IPS DF 6.9 (cell line): Measurements from ENCODE around the gene PRRG4.

Experiments used
- DNase-seq: peaks from one replicate; pipeline ENCODE4 v3.0.0-alpha.2; 2013; ENCODE audit warnings: low read depth, low spot score
- H3K27ac ChIP-seq: one replicate; pipeline ENCODE4 v1.5.1; 2013; ENCODE audit warnings: low read length, control low read depth
- H3K27me3 ChIP-seq: 2 replicates; pipeline ENCODE4 v1.6.1; 2013; ENCODE audit warnings: mild to moderate bottlenecking, low read length; ENCODE audit not compliant: control insufficient read depth, insufficient read depth
- H3K36me3 ChIP-seq: 2 replicates; pipeline ENCODE4 v1.6.1; 2013; ENCODE audit warnings: low read length; ENCODE audit not compliant: control insufficient read depth, insufficient read depth
- H3K4me1 ChIP-seq: 2 replicates; pipeline ENCODE4 v1.6.1; 2013; ENCODE audit warnings: low read length; ENCODE audit not compliant: control insufficient read depth, insufficient read depth
- H3K4me3 ChIP-seq: 2 replicates; pipeline ENCODE4 v1.5.1; 2013; ENCODE audit warnings: mild to moderate bottlenecking, low read length
- H3K9me3 ChIP-seq: 2 replicates; pipeline ENCODE4 v1.6.1; 2013; ENCODE audit warnings: low read length, inconsistent platforms; ENCODE audit not compliant: control insufficient read depth, insufficient read depth
- WGBS: extraction: QIAGEN DNeasy Blood & Tissue Kit; methylation state at CpG from one replicate; pipeline ENCODE4 v1.1.7; 2013; ENCODE audit warnings: mixed read lengths, missing lambda C conversion rate; ENCODE audit not compliant: insufficient read length, insufficient coverage; 5-methylcytosine and 5-hydroxymethylcytosine counted together

The PRRG4 gene

DNA sequence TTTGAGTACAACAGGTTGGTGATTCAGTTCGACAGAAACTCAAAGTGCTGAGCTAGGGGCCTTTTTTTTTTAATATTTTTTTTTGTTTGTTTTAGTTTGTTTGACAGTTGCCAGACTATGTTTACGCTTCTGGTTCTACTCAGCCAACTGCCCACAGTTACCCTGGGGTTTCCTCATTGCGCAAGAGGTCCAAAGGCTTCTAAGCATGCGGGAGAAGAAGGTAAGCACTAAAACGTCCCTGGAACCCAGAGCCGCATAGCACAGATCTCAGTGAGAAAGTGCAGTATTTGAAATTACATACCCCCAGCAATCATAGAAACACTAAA lies 649 bp downstream of the PRRG4 start:
- H3K9me3 ChIP-seq = no peaks in the 10 kb centered on the region
- H3K36me3 ChIP-seq = no peaks in the 10 kb centered on the region
- no CpG with 5 or more reads among the region's 6 CpGs for WGBS
- no peaks in the 10 kb centered on the region for H3K27me3 ChIP-seq
- H3K4me1 ChIP-seq = no peaks in the 10 kb centered on the region
- no peak overlapping the region for H3K27ac ChIP-seq
- no peak for DNase-seq
- peak overlapping the region; percentile 48; the same call in 1 of the 2 replicates for H3K4me3 ChIP-seq

DNA sequence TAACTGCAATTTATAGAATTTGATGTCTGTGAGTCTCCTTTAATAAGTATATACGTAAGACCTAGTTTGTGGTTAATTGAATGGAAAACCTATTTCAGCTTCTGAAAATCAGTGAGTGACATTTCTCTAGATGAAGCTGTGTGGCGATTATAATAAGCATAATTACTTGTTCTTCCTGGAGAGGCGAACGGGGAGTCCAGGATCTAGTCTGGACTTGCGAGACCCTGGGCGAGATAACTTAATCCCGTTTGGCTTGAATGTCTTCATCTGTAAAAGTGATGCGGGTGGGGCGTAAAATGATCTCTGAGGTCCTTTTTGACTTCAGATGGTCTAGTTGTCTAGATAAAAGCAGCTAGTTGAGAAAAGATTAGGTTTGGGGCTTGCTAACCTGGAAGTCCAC lies 1.1 kb downstream of the PRRG4 start:
- Histone ChIP-seq H3K27ac (no peak overlapping the region), H3K9me3 (no peaks in the 10 kb centered on the region), H3K4me1 (no peaks in the 10 kb centered on the region), H3K27me3 (no peaks in the 10 kb centered on the region), H3K4me3 (no peak overlapping the region), H3K36me3 (no peaks in the 10 kb centered on the region)
- no peak for DNase-seq
- WGBS = no CpG with 5 or more reads among the region's 9 CpGs

DNA sequence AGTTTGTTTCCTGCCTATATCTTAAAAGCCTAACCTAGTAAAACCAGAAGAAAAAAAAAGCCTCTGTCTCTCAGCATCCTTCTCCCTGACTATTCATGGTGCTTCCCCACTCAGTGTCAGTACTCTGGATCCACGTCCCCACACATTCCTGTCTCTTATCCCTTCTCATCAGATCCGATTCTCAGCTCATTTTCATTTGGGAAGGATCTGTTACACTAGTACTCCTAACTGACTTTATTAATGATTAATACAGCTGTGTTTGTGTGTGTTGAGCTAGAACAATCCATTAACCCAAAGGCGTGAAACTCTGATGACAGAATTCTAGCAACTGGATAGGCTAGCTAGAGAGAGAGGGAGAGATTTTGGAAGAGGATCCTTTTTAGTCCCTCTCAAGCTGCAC lies 1.5 kb downstream of the PRRG4 start:
- H3K4me3 ChIP-seq = no peak overlapping the region
- DNase-seq = no peak
- no CpG with 5 or more reads among the region's 3 CpGs for WGBS
- H3K4me1 ChIP-seq = no peaks in the 10 kb centered on the region
- H3K9me3 ChIP-seq = no peaks in the 10 kb centered on the region
- H3K27ac ChIP-seq = no peak overlapping the region
- no peaks in the 10 kb centered on the region for H3K27me3 ChIP-seq
- no peaks in the 10 kb centered on the region for H3K36me3 ChIP-seq

DNA sequence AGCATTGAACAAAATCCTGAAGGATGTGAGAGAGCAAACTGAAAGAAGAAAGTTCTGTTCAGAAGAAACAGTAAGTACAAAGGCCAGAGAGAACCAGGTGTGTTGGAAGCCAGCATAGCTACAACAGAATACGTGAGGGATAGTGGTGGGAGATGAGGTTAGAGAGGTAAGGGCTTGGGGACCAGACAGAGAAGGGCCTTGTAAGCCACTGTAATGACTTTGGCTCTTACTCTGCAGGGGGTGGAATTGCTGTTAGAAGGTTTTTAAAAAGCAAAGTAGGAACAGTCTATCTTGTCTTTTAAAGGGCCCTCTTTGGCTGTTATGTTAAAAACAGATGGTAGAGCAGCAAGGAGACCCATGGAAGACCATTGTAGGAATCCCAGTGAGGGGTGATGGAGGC lies 4.2 kb downstream of the PRRG4 start:
- DNase-seq = no peak
- no peaks in the 10 kb centered on the region for H3K27me3 ChIP-seq
- no peaks in the 10 kb centered on the region for H3K36me3 ChIP-seq
- H3K9me3 ChIP-seq = no peaks in the 10 kb centered on the region
- WGBS = no CpG with 5 or more reads among the region's 1 CpG
- no peaks in the 10 kb centered on the region for H3K4me1 ChIP-seq
- H3K4me3 ChIP-seq = no peak overlapping the region
- no peak overlapping the region for H3K27ac ChIP-seq

DNA sequence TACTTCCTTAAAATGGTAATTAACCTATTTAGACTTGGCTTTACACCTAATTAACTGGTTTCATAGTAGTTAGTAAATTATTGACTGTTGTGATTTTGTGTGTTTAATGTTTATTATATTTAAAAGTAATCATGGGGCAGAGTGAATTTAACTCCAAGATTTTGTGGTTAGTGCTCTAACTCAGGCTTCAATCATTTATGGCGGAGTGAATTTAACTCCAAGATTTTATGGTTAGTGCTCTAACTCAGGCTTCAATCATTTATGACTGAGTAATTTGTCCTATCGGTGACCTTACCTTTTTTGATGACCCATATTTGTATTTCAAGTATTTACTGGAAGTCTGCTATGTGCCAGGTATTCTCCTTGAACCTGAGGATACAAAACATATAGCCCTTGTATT lies 7.2 kb downstream of the PRRG4 start:
- no peaks in the 10 kb centered on the region for H3K4me1 ChIP-seq
- no peak for DNase-seq
- H3K4me3 ChIP-seq = no peak overlapping the region
- H3K36me3 ChIP-seq = no peaks in the 10 kb centered on the region
- no peak overlapping the region for H3K27ac ChIP-seq
- no peaks in the 10 kb centered on the region for H3K27me3 ChIP-seq
- no CpG with 5 or more reads among the region's 2 CpGs for WGBS
- H3K9me3 ChIP-seq = no peaks in the 10 kb centered on the region

DNA sequence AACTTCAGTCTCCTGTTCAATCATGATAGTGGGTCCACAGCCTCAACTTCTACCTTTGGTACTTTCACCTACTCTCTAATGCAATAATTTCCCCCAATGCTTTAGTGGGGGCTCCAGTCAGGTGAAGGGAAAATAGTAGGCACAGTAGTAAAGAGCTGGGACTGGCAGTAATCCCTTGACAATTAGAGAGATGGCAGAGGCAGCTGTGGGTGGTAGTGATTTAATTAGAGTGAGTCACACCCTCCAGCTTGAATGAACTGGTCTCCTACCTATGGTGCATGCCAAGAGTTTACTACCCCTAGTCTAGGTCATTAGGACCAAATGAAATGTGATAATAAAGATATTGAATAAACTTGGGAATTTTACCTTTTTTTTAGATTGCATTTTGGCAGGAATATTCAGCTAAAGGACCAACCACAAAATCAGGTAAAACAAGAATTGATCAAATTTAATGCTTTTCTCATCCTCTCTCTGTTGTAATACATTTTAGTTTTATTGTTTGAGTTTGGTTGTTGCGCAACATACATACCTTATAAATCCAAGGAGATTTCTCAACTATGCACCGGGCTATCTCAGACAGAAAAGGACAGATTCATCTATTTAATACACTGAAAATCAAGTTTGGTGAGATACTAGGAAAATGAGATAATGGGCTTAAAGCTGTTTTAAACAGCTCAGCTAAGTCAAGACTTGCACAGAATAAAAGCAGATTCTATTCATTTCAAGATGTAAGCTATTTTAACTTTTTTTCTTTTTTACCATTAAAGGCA lies 9.0 kb downstream of the PRRG4 start:
- H3K36me3 ChIP-seq = no peaks in the 10 kb centered on the region
- DNase-seq = no peak
- no peaks in the 10 kb centered on the region for H3K27me3 ChIP-seq
- H3K4me1 ChIP-seq = no peaks in the 10 kb centered on the region
- H3K9me3 ChIP-seq = no peaks in the 10 kb centered on the region
- no CpG with 5 or more reads among the region's 2 CpGs for WGBS
- no peak overlapping the region for H3K4me3 ChIP-seq
- no peak overlapping the region for H3K27ac ChIP-seq

DNA sequence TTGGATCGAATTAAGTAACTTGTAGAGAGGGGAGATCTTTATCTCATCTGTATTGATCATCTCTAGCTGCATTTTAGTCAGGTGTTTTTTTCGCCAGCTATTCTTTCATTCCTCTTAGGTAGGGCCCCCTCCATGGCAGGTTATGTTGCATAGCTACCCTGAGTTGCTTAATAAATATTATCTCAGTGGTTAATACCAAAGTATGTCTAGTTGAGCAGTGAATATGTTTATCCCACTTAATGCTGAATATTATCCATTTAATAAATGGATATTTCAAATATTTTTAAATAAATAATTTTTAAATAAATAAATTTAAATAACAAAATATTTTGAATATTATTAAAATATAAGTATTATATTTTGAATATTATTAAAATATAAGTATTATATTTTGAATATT lies 9.6 kb downstream of the PRRG4 start:
- Histone ChIP-seq H3K36me3 (no peaks in the 10 kb centered on the region), H3K4me3 (no peak overlapping the region), H3K27me3 (no peaks in the 10 kb centered on the region), H3K9me3 (no peaks in the 10 kb centered on the region), H3K27ac (no peak overlapping the region), H3K4me1 (no peaks in the 10 kb centered on the region)
- WGBS = no CpG with 5 or more reads among the region's 2 CpGs
- no peak for DNase-seq

DNA sequence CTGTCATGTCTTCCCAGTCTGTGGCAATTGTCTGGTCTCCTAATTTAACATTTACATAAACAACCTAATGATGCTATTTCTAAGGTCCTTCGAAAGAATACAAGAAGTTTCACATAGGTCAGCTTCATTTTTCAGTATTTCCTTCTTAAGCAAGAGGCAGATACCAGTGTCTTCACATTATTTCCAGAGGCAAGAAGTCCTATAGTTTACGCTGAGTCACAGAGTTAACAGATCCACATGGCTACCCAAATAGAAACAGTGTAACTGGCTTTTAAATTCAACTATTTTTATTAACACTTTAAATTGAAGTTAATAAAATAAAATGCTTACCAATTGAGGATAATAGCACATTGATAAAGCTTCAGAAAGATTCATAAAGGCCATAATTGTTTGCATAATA lies 10.9 kb downstream of the PRRG4 start:
- no peak for DNase-seq
- Histone ChIP-seq H3K36me3 (no peaks in the 10 kb centered on the region), H3K27ac (no peak overlapping the region), H3K4me3 (no peak overlapping the region), H3K4me1 (no peaks in the 10 kb centered on the region), H3K9me3 (no peaks in the 10 kb centered on the region), H3K27me3 (no peaks in the 10 kb centered on the region)
- no CpG with 5 or more reads among the region's 2 CpGs for WGBS

DNA sequence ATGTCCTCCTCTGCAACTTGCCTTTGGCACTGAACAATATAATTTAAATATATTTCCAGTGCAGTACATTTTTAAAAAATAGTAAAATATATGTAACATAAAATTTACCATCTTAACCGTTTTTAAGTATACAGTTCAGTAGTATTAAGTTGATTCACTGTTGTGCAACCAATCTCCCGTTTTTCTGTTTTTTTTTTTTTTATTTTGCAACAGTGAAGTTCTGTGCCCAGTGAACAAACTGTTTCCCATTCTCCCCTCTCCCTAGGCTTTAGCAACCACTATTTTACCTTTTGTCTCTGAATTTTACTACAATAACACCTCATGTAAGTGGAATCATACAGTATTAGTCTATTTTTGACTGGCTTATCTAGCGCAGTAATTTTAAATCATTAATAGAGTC lies 13.8 kb downstream of the PRRG4 start:
- Histone ChIP-seq H3K36me3 (no peaks in the 10 kb centered on the region), H3K4me1 (no peaks in the 10 kb centered on the region), H3K4me3 (no peak overlapping the region), H3K9me3 (no peaks in the 10 kb centered on the region), H3K27ac (no peak overlapping the region), H3K27me3 (no peaks in the 10 kb centered on the region)
- DNase-seq = no peak
- no CpG with 5 or more reads among the region's 3 CpGs for WGBS

DNA sequence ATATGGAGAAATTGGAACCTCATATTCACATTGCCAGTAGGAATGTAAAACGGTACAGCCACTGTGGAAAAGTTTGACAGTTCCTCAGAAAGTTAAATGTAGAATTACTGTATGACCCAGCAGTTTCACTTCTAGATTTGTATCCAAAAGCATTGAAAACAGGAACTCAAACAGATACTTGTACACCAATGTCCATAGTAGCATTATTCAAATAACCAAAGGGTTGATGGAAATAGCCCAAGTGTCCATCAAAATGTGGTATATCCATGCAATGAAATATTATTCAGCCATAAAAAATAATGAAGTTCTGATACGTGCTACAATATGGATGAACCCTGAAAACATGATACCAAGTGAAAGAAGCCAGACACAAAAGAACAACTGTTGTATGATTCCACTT lies 17.8 kb downstream of the PRRG4 start:
- no peak overlapping the region for H3K4me3 ChIP-seq
- no peaks in the 10 kb centered on the region for H3K9me3 ChIP-seq
- H3K27ac ChIP-seq = no peak overlapping the region
- H3K4me1 ChIP-seq = no peaks in the 10 kb centered on the region
- DNase-seq = no peak
- WGBS = no CpG with 5 or more reads among the region's 2 CpGs
- no peaks in the 10 kb centered on the region for H3K36me3 ChIP-seq
- H3K27me3 ChIP-seq = no peaks in the 10 kb centered on the region

DNA sequence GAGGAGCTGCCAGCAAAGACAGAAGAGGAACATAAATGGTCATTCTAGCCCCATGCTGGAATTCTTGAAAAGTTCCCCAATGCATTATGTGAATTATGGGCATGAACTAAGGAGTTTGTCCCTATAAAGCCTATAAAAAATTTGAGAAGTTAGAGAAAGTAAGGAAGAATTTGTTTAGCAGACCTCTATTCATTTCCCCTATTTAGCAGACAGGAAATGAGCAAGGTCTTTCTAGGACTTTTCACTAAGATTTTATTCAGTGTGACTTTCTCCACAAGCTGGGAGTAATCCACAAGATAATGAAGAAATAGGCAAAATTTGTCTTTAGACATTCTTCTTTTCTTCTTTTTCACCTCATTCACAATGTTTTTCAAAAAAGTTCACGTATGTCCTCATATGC lies 20.0 kb downstream of the PRRG4 start:
- Histone ChIP-seq H3K27ac (no peak overlapping the region), H3K36me3 (no peaks in the 10 kb centered on the region), H3K9me3 (no peaks in the 10 kb centered on the region), H3K4me1 (no peaks in the 10 kb centered on the region), H3K4me3 (no peak overlapping the region), H3K27me3 (no peaks in the 10 kb centered on the region)
- no peak for DNase-seq
- no CpG with 5 or more reads among the region's 1 CpG for WGBS
